22Rv1 (cell line): ENCODE measurements around the gene FAF1.

Source experiments
- H3K27ac ChIP-seq: fragments of 450-650 bp; 2 replicates; pipeline ENCODE4 v1.5.1; 2017
- CTCF ChIP-seq: fragments of 450-650 bp; IDR thresholded peaks from 2 replicates; pipeline ENCODE4 v1.5.1; 2017; ENCODE audit warnings: mild to moderate bottlenecking
- ZFX ChIP-seq: fragments of 450-650 bp; IDR thresholded peaks from 2 replicates; pipeline ENCODE4 v1.6.1; 2017; ENCODE audit warnings: antibody characterized with exemption, borderline replicate concordance

FAF1 gene

GRCh38 chr1:50419192-50419906, 540.7 kb downstream of the FAF1 start:
- H3K27ac ChIP-seq = no peak overlapping the region
- peak; percentile 53 for TF ChIP-seq CTCF
- no peak for TF ChIP-seq ZFX

GRCh38 chr1:50418600-50419109, 541.4 kb downstream of the FAF1 start:
- TF ChIP-seq ZFX = no peak
- H3K27ac ChIP-seq = no peak overlapping the region

- no peak overlapping the region for H3K27ac ChIP-seq
- TF ChIP-seq ZFX (no peak), CTCF (no peak)
Observed at GRCh38 chr1:50417946-50418599, 542.0 kb downstream of the FAF1 start.

GRCh38 chr1:50417507-50417906, 542.6 kb downstream of the FAF1 start:
- no peak overlapping the region for H3K27ac ChIP-seq
- no peak for TF ChIP-seq ZFX

GRCh38 chr1:50416553-50417453, 543.3 kb downstream of the FAF1 start:
- no peak for TF ChIP-seq ZFX
- no peak for TF ChIP-seq CTCF
- no peak overlapping the region for H3K27ac ChIP-seq

- TF ChIP-seq CTCF (no peak), ZFX (no peak)
- H3K27ac ChIP-seq = no peak overlapping the region
Observed at GRCh38 chr1:50416150-50416527, 543.9 kb downstream of the FAF1 start.

- H3K27ac ChIP-seq = no peak overlapping the region
- TF ChIP-seq CTCF = no peak
- no peak for TF ChIP-seq ZFX
Observed at GRCh38 chr1:50415235-50416149, 544.6 kb downstream of the FAF1 start.
